Endothelial cell of umbilical vein (primary cell): ENCODE data around the gene NDUFAF8. TPM values are rescaled to one million over a fixed set of nuclear protein-coding genes. Genes with fewer than 3 reads are reported as not detected.

Source experiments
- BruUV-seq: library from RNA; stranded (reverse); fragments of 400-500 nt; replicated peaks from 2 replicates; lab custom pipeline; 2021; lab: Mats Ljungman, UMichigan
- CTCF ChIA-PET: fragments of 300-600, 350-600 bp; sonication (Branson Sonifier 250); formaldehyde crosslinking; loops from one replicate; lab custom pipeline; 2021; ENCODE audit warnings: antibody characterized with exemption, inconsistent platforms; lab: Charles Lee
- POLR2A ChIA-PET: fragments of 300-600, 350-600 bp; sonication (Branson Sonifier 250); formaldehyde crosslinking; loops from one replicate; lab custom pipeline; 2021; ENCODE audit warnings: antibody characterized with exemption, inconsistent platforms; lab: Charles Lee
- DNase-seq: peaks from one replicate; pipeline ENCODE4 v3.0.0-alpha.2; 2011; ENCODE audit warnings: low read depth, low spot score
- FAIRE-seq: peaks from 2 replicates; lab custom pipeline; 2011; peaks lifted over from hg19 to GRCh38; lab: Jason Lieb, UNC
- H2AFZ ChIP-seq: 2 replicates; pipeline ENCODE4 v1.6.0; 2012; ENCODE audit warnings: low read depth, low read length, control low read depth, inconsistent platforms
- H3K27ac ChIP-seq: 2 replicates; pipeline ENCODE4 v1.5.1; 2011; ENCODE audit warnings: low read depth, mild to moderate bottlenecking, control low read depth, low read length, moderate library complexity; ENCODE audit not compliant: insufficient read depth
- H3K27me3 ChIP-seq, 2 experiments: 2 replicates each; pipeline versions ENCODE4 v1.6.0 to v1.6.1; 2011; ENCODE audit warnings: low read length in 2 of 2, mixed read lengths in 1 of 2; ENCODE audit not compliant: control insufficient read depth in 2 of 2, insufficient read depth in 2 of 2
- H3K36me3 ChIP-seq, 2 experiments: 2 replicates in 1 of 2; 3 replicates in 1 of 2; pipeline ENCODE4 v1.5.1; 2011; ENCODE audit warnings: low read length in 2 of 2, mild to moderate bottlenecking in 1 of 2, moderate library complexity in 1 of 2; ENCODE audit not compliant: control insufficient read depth in 2 of 2, insufficient read depth in 2 of 2; ENCODE audit errors: extremely low read depth in 1 of 2
- H3K4me1 ChIP-seq: 3 replicates; pipeline ENCODE4 v1.5.1; 2011; ENCODE audit warnings: mild to moderate bottlenecking, low read length; ENCODE audit not compliant: control insufficient read depth, insufficient read depth; ENCODE audit errors: extremely low read depth
- H3K4me2 ChIP-seq: 2 replicates; pipeline ENCODE4 v1.6.1; 2011; ENCODE audit warnings: low read length, control low read depth, mixed read lengths; ENCODE audit not compliant: insufficient read depth
- H3K4me3 ChIP-seq, 3 experiments: fragments of 200-600 bp in 1 of 3; sonication (generic), shearing (Covaris generic) in 1 of 3; replicated peaks in 1 of 3; 2 replicates each; pipeline ENCODE4 v1.5.1; 2011 to 2016; ENCODE audit warnings: control low read depth in 3 of 3, low read length in 3 of 3, mild to moderate bottlenecking in 2 of 3, inconsistent platforms in 1 of 3, low read depth in 1 of 3, moderate library complexity in 1 of 3; ENCODE audit not compliant: insufficient read depth in 1 of 3
- H3K79me2 ChIP-seq: 2 replicates; pipeline ENCODE4 v1.6.0; 2012; ENCODE audit warnings: low read length, inconsistent platforms; ENCODE audit not compliant: control insufficient read depth, insufficient read depth
- H3K9ac ChIP-seq: replicated peaks from 2 replicates; pipeline ENCODE3; 2011; ENCODE audit warnings: low read length, control low read depth; ENCODE audit not compliant: insufficient read depth; ENCODE audit errors: extremely low read depth
- H3K9me1 ChIP-seq: replicated peaks from 3 replicates; pipeline ENCODE4 v1.6.0; 2011; ENCODE audit warnings: mild to moderate bottlenecking, low read length; ENCODE audit not compliant: control insufficient read depth, insufficient read depth; ENCODE audit errors: extremely low read depth
- H3K9me3 ChIP-seq: replicated peaks from 2 replicates; pipeline ENCODE4 v1.5.1; 2012; ENCODE audit warnings: low read length, inconsistent platforms; ENCODE audit not compliant: control insufficient read depth, insufficient read depth
- H4K20me1 ChIP-seq: replicated peaks from 2 replicates; pipeline ENCODE3; 2011; ENCODE audit warnings: mild to moderate bottlenecking, low read length; ENCODE audit not compliant: control insufficient read depth, insufficient read depth; ENCODE audit errors: extremely low read depth
- CTCF ChIP-seq, 2 donors: IDR thresholded peaks; 1 replicate in 1 of 2; 2 replicates in 1 of 2; pipeline ENCODE4 v1.5.1; 2011; ENCODE audit warnings: low read length in 2 of 2, mild to moderate bottlenecking in 2 of 2, moderate library complexity in 2 of 2, control low read depth in 1 of 2, inconsistent platforms in 1 of 2, low read depth in 1 of 2; ENCODE audit not compliant: insufficient read depth in 1 of 2; ENCODE audit errors: extremely low read depth in 1 of 2
- EZH2 ChIP-seq: IDR thresholded peaks from 2 replicates; pipeline ENCODE4 v1.6.1; 2012; ENCODE audit warnings: borderline replicate concordance, low read depth, mild to moderate bottlenecking, moderate library complexity, low read length, inconsistent platforms; ENCODE audit not compliant: severe bottlenecking
- FOS ChIP-seq: IDR thresholded peaks from 2 replicates; pipeline ENCODE4 v1.6.1; 2011; ENCODE audit warnings: mild to moderate bottlenecking, low read length, moderate library complexity, borderline replicate concordance; ENCODE audit not compliant: insufficient read depth
- GATA2 ChIP-seq: IDR thresholded peaks from 2 replicates; pipeline ENCODE4 v1.7.0; 2011; ENCODE audit warnings: low read depth, mild to moderate bottlenecking, moderate library complexity, mixed read lengths, low read length; ENCODE audit not compliant: insufficient read length, insufficient read depth
- JUN ChIP-seq: IDR thresholded peaks from 2 replicates; pipeline ENCODE4 v1.6.1; 2011; ENCODE audit warnings: borderline replicate concordance, low read depth; ENCODE audit not compliant: insufficient read length, insufficient read depth
- MAX ChIP-seq: IDR thresholded peaks from 2 replicates; pipeline ENCODE4 v1.6.1; 2011; ENCODE audit not compliant: insufficient read depth, insufficient read length
- MYC ChIP-seq: IDR thresholded peaks from one replicate; pipeline ENCODE4 v1.6.1; 2011; ENCODE audit warnings: mild to moderate bottlenecking, low read depth, low read length
- POLR2A ChIP-seq: IDR thresholded peaks from 2 replicates; pipeline ENCODE4 v1.6.1; 2012; ENCODE audit warnings: low read depth, mild to moderate bottlenecking, control low read depth, low read length
- POLR2AphosphoS5 ChIP-seq: IDR thresholded peaks from 2 replicates; pipeline ENCODE4 v1.6.1; 2012; ENCODE audit warnings: low read depth, mild to moderate bottlenecking, control low read depth, low read length, moderate library complexity; ENCODE audit not compliant: insufficient read depth
- dilution Hi-C: fragments of 300-500 bp; cut with MboI; formaldehyde crosslinking; loops from one replicate; pipeline ENCODE4 v1.15.0; 2019; ENCODE audit warnings: low sequenced_read_pairs; ENCODE audit not compliant: extremely low pct_ligation_motif_present
- intact Hi-C: fragments of 100-400 bp; cut with micrococcal nuclease; formaldehyde crosslinking; loops from one replicate; pipeline ENCODE4 v1.10.0; 2022
- polyA plus RNA-seq, 4 experiments: library from polyadenylated mRNA; depleted of rRNA in 3 of 4; stranded (reverse) in 3 of 4; unstranded in 1 of 4; fragments of >200 nt; gene quantifications; 2 replicates each; pipeline versions ENCODE4 v1.2.1 to v1.2.3, GENCODE V29; 2011 to 2012; ENCODE audit warnings: missing spikeins in 1 of 4
- total RNA-seq: library from RNA; stranded (reverse); gene quantifications from 2 replicates; pipeline ENCODE4 v1.2.3, GENCODE V29; 2021

The NDUFAF8 gene
- total and polyA plus RNA-seq, 2 donors (not counting 3 experiments of a cell fraction or from before 2014, with no cell fraction given), result 61.5 to 83.9 TPM

GRCh38 chr17:81195941-81196495 lies 43.1 kb upstream of the NDUFAF8 start:
- CTCF ChIA-PET, result interaction anchor here (1.5 kb wide), 1 partner anchor 16 kb away, joined by 3 read pairs; no protein-coding TSS in a partner anchor
- Histone ChIP-seq H3K27me3 (no peaks in the 10 kb centered on the region), H3K4me2 (no peak overlapping the region), H3K4me3 (no peak overlapping the region), H3K27ac (no peak overlapping the region), H3K9me3 (no peaks in the 10 kb centered on the region), H3K4me1 (no peaks in the 10 kb centered on the region), H3K9me1 (no peaks in the 10 kb centered on the region), H3K36me3 (peaks cover 0 to 5% of the 10 kb centered on the region in 2 experiments), H3K9ac (no peak overlapping the region), H2AFZ (no peak overlapping the region), H3K79me2 (no peaks in the 10 kb centered on the region), H4K20me1 (no peaks in the 10 kb centered on the region)
- dilution Hi-C loops (no loop called here), intact Hi-C loops (no loop called here)
- no TSS peak for BruUV-seq
- POLR2A ChIA-PET, result no interaction called here
- no peak for TF ChIP-seq EZH2
- TF ChIP-seq MYC, result no peak
- no peak for TF ChIP-seq GATA2
- TF ChIP-seq FOS, result no peak
- no peak for TF ChIP-seq MAX
- TF ChIP-seq POLR2A, result no peak
- TF ChIP-seq JUN, result no peak
- TF ChIP-seq CTCF (IDR thresholded peaks at IDR 0.05; ENCODE audit: extremely low read depth in 1 of 2, insufficient read depth in 1 of 2, low read depth in 1 of 2, low read length in 2 of 2), result no peak
- TF ChIP-seq POLR2AphosphoS5, result no peak
- no peak for DNase-seq
- FAIRE-seq, result no peak
